ENCODE results near the gene LRRN4.

DNA sequence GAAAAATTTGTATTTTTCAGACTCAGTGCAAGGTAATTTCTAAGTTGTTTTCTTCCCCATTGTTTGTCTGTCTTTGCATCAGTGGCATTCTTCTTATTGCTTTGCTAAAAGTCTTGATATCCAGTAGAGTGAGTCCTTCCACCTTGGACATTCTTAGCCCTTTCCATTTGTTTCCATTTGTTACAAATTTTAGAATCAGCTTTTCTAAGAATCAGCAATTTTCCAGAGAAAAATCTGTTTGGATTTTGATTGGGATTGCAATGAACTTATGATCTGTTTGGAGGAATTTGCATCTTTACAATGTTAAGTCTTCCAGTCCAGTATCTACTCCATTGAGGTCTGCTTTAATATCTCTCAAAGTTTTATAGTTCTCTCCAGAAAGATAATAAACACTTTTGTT, 36.4 kb downstream of the LRRN4 start:
- TF ChIP-seq, protein P1, sequence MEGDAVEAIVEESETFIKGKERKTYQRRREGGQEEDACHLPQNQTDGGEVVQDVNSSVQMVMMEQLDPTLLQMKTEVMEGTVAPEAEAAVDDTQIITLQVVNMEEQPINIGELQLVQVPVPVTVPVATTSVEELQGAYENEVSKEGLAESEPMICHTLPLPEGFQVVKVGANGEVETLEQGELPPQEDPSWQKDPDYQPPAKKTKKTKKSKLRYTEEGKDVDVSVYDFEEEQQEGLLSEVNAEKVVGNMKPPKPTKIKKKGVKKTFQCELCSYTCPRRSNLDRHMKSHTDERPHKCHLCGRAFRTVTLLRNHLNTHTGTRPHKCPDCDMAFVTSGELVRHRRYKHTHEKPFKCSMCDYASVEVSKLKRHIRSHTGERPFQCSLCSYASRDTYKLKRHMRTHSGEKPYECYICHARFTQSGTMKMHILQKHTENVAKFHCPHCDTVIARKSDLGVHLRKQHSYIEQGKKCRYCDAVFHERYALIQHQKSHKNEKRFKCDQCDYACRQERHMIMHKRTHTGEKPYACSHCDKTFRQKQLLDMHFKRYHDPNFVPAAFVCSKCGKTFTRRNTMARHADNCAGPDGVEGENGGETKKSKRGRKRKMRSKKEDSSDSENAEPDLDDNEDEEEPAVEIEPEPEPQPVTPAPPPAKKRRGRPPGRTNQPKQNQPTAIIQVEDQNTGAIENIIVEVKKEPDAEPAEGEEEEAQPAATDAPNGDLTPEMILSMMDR (IDR thresholded peaks at IDR 0.05; ENCODE audit: low read depth, low read length) = no peak
- TF ChIP-seq EZH2phosphoT487 (IDR thresholded peaks at IDR 0.05; ENCODE audit: low read depth) = no peak
